Measurements from ENCODE around the gene CTDSPL2.

DNA sequence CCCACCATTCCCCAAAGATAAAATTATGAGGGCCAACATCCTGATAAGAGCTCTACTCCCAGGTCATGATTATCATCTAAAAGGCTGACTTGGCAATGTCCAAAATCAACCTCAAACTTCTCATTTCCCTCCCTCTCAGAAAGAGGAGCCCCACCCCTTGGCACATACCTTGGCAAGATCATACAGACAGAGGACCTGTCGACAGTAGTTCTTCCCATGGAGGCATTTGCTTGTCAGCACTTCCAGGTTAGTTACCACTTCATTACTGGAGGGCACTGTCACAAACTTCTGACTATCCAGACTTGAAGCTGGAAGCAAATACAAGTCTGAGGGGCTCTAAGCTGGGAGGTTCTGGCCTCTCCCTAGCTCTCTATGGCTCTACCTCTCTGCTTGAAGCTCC is 147.3 kb downstream of the CTDSPL2 start:
- TF ChIP-seq CTCF (conservative IDR thresholded peaks at IDR 0.05) (no peak), ZFX (IDR thresholded peaks at IDR 0.05) (no peak)

Data from C4-2B (cell line).